ENCODE data around the gene PIN1. TPM values are rescaled to one million over a fixed set of nuclear protein-coding genes. Genes with fewer than 3 reads are reported as not detected.

The PIN1 gene
- total RNA-seq, 1 experiment from 2014 or later, result 107 TPM

GRCh38 chr19:9808855-9809824 is 26.0 kb upstream of the PIN1 start:
- H3K4me3 Mint-ChIP-seq, result no peak overlapping the region
- no peaks in the 10 kb centered on the region for H3K4me1 Mint-ChIP-seq
- 0 out of 2 replicates have a peak, but pooled peaks cover 3% of the 10 kb centered on the region for H3K9me3 Mint-ChIP-seq
- POLR2A ChIA-PET, result interaction anchor here (0.5 kb wide), 1 partner anchor 8 kb away, joined by 4 read pairs; no protein-coding TSS in a partner anchor
- H3K36me3 Mint-ChIP-seq, result peaks cover 23% of the 10 kb centered on the region
- CTCF ChIA-PET, result no interaction called here
- no peak overlapping the region for H3K27ac Mint-ChIP-seq
- TF ChIP-seq ZNF219 (CRISPR knock-in tag; IDR thresholded peaks at IDR 0.05; ENCODE audit: borderline replicate concordance), result no peak
- TF ChIP-seq ZNF263 (CRISPR knock-in tag; IDR thresholded peaks at IDR 0.05; ENCODE audit: low read depth), result no peak
- no peak for TF ChIP-seq CTCF (IDR thresholded peaks at IDR 0.05)
- TF ChIP-seq ATF2 (CRISPR knock-in tag; IDR thresholded peaks at IDR 0.05; ENCODE audit: borderline replicate concordance, low read depth), result no peak
- TF ChIP-seq ETV6 (CRISPR knock-in tag; IDR thresholded peaks at IDR 0.05), result no peak
- no peak for TF ChIP-seq TP53 (CRISPR knock-in tag; IDR thresholded peaks at IDR 0.05)
- TF ChIP-seq NFATC4 (CRISPR knock-in tag; IDR thresholded peaks at IDR 0.05), result no peak
- DNase-seq (ENCODE audit: low spot score), result no peak
- ATAC-seq, result no peak
- no peaks in the 10 kb centered on the region for H3K27me3 Mint-ChIP-seq (ENCODE audit: low read depth)

- no peak overlapping the region for H3K4me3 Mint-ChIP-seq
- POLR2A ChIA-PET, result no interaction called here
- peaks cover 39% of the 10 kb centered on the region for H3K36me3 Mint-ChIP-seq
- peaks cover 13% of the 10 kb centered on the region for H3K9me3 Mint-ChIP-seq
- CTCF ChIA-PET, result no interaction called here
- H3K4me1 Mint-ChIP-seq, result no peaks in the 10 kb centered on the region
- DNase-seq (ENCODE audit: low spot score), result no peak
- no peak for TF ChIP-seq TP53 (CRISPR knock-in tag; IDR thresholded peaks at IDR 0.05)
- no peak for TF ChIP-seq ZNF512 (CRISPR knock-in tag; IDR thresholded peaks at IDR 0.05; ENCODE audit: borderline replicate concordance)
- TF ChIP-seq ZNF138 (CRISPR knock-in tag; conservative IDR thresholded peaks at IDR 0.05), result no peak
- no peak for TF ChIP-seq CDX4 (CRISPR knock-in tag; IDR thresholded peaks at IDR 0.05; ENCODE audit: borderline replicate concordance)
- no peak overlapping the region for H3K27ac Mint-ChIP-seq
- no peaks in the 10 kb centered on the region for H3K27me3 Mint-ChIP-seq (ENCODE audit: low read depth)
- no peak for ATAC-seq
Measured at GRCh38 chr19:9811139-9811538, 24.0 kb upstream of the PIN1 start.

- Mint-ChIP-seq H3K9me3 (peaks cover 21% of the 10 kb centered on the region), H3K4me1 (peaks cover 16% of the 10 kb centered on the region), H3K36me3 (peaks cover 30% of the 10 kb centered on the region), H3K27me3 (ENCODE audit: low read depth) (no peaks in the 10 kb centered on the region), H3K27ac (peak overlapping the region; percentile 93), H3K4me3 (peak overlapping the region; percentile 90)
- ATAC-seq, result no peak
- TF ChIP-seq SP1 (CRISPR knock-in tag; conservative IDR thresholded peaks at IDR 0.05) (0 out of 2 replicates have a peak, but pooled peaks have one; percentile 8), HMGA2 (CRISPR knock-in tag; IDR thresholded peaks at IDR 0.05) (no peak), ZNF281 (CRISPR knock-in tag; IDR thresholded peaks at IDR 0.05) (0 out of 2 replicates have a peak, but pooled peaks have one; percentile 27), FOXP4 (CRISPR knock-in tag; IDR thresholded peaks at IDR 0.05) (0 out of 2 replicates have a peak, but pooled peaks have one; percentile 65), ZBTB21 (CRISPR knock-in tag; IDR thresholded peaks at IDR 0.05; ENCODE audit: borderline replicate concordance) (0 out of 2 replicates have a peak, but pooled peaks have one; percentile 41), CBFB (CRISPR knock-in tag; IDR thresholded peaks at IDR 0.05; ENCODE audit: low read depth) (no peak), FOXK1 (CRISPR knock-in tag; IDR thresholded peaks at IDR 0.05) (no peak), SMAD4 (CRISPR knock-in tag; IDR thresholded peaks at IDR 0.05) (no peak)
- DNase-seq (ENCODE audit: low spot score), result no peak
- CTCF ChIA-PET, result interaction anchor here (1.0 kb wide), 1 partner anchor 17 kb away, joined by 3 read pairs; the partner anchor contains the start of gene PIN1
- POLR2A ChIA-PET, result interaction anchor here (0.6 to 1.6 kb wide), 5 partner anchors 17 to 712 kb away, joined by 3 to 8 read pairs (median 3); partner anchors contain the start of gene PIN1
Measured at GRCh38 chr19:9818175-9818733, 16.9 kb upstream of the PIN1 start.
